Tibial nerve (tissue), 4 donors: ENCODE data around the gene DGKE. TPM values are rescaled to one million over a fixed set of nuclear protein-coding genes. Genes with fewer than 3 reads are reported as not detected.

ENCODE experiments used
- DNase-seq, 2 donors: peaks; one replicate each; pipeline ENCODE4 v3.0.0-alpha.2; 2019; ENCODE audit warnings: low spot score in 2 of 2
- H3K27ac ChIP-seq, 4 donors: fragments of 200-600 bp; sonication (generic) in 3 of 4; one replicate each; pipeline ENCODE4 v1.5.1; 2017 to 2019; ENCODE audit warnings: mild to moderate bottlenecking in 1 of 4
- H3K27me3 ChIP-seq, 2 donors: fragments of 200-600 bp; sonication (generic) in 1 of 2; one replicate each; pipeline versions ENCODE4 v1.5.1 to v1.6.0; 2017 to 2019
- H3K36me3 ChIP-seq, 3 donors: fragments of 200-600 bp; sonication (generic); one replicate each; pipeline ENCODE4 v1.5.1; 2018 to 2019
- H3K4me1 ChIP-seq, 4 donors: fragments of 200-600 bp; sonication (generic) in 3 of 4; one replicate each; pipeline ENCODE4 v1.5.1; 2017 to 2019
- H3K4me3 ChIP-seq, 4 donors: fragments of 200-600 bp; sonication (generic) in 3 of 4; one replicate each; pipeline ENCODE4 v1.5.1; 2017 to 2019; ENCODE audit warnings: mild to moderate bottlenecking in 1 of 4, moderate library complexity in 1 of 4
- H3K9me3 ChIP-seq, 4 donors: fragments of 200-600 bp; sonication (generic) in 3 of 4; one replicate each; pipeline ENCODE4 v1.5.1; 2017 to 2019
- EP300 ChIP-seq, 2 donors: sonication (generic); formaldehyde crosslinking; IDR thresholded peaks; one replicate each; pipeline ENCODE4 v1.6.1; 2017; ENCODE audit warnings: antibody characterized with exemption in 2 of 2, mild to moderate bottlenecking in 1 of 2
- POLR2A ChIP-seq, 2 donors: fragments of 450-650 bp; IDR thresholded peaks; one replicate each; pipeline ENCODE4 v1.6.1; 2017; ENCODE audit warnings: antibody characterized with exemption in 2 of 2, mild to moderate bottlenecking in 2 of 2, moderate library complexity in 2 of 2
- WGBS, 2 donors: methylation state at CpG; one replicate each; pipeline ENCODE4 v1.1.5; 2018; 5-methylcytosine and 5-hydroxymethylcytosine counted together
- total RNA-seq, 4 donors: library from RNA; depleted of rRNA; stranded (reverse); fragments of >200 nt; gene quantifications; one replicate each; pipeline ENCODE4 v1.1.0, GENCODE V29; 2016
- TF ChIP-seq, protein P1 (sequence below), 5 experiments: fragments of 200-600 bp in 3 of 5; fragments of 450-650 bp in 2 of 5; sonication (generic) in 3 of 5; IDR thresholded peaks; one replicate each; pipeline ENCODE4 v1.5.1; 2016 to 2019; ENCODE audit warnings: antibody characterized with exemption in 5 of 5, mild to moderate bottlenecking in 3 of 5, moderate library complexity in 2 of 5

Gene DGKE
- total RNA-seq, 4 donors from 2014 or later: 10.5 to 45.9 (median 13.4) TPM

DNA sequence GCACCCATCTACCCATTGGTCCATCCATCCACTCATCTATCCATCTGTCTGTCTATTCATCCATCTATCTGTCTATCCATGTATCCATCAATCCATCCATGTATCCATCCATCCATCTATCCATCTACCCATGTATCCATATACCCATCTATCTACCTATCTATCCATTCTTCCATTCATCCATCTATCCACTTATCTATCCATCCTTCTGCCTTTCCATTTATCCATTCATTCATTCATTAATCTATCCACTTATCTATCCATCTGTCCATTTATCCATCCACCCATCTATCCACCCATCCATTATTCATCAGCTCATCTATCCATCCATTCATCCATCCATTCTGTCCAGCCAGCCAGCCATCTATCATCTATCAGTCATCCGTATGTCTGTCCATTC, 58.4 kb downstream of the DGKE start:
- TF ChIP-seq EP300 (IDR thresholded peaks at IDR 0.05) (no peak), POLR2A (IDR thresholded peaks at IDR 0.05) (no peak)
- TF ChIP-seq, protein P1, sequence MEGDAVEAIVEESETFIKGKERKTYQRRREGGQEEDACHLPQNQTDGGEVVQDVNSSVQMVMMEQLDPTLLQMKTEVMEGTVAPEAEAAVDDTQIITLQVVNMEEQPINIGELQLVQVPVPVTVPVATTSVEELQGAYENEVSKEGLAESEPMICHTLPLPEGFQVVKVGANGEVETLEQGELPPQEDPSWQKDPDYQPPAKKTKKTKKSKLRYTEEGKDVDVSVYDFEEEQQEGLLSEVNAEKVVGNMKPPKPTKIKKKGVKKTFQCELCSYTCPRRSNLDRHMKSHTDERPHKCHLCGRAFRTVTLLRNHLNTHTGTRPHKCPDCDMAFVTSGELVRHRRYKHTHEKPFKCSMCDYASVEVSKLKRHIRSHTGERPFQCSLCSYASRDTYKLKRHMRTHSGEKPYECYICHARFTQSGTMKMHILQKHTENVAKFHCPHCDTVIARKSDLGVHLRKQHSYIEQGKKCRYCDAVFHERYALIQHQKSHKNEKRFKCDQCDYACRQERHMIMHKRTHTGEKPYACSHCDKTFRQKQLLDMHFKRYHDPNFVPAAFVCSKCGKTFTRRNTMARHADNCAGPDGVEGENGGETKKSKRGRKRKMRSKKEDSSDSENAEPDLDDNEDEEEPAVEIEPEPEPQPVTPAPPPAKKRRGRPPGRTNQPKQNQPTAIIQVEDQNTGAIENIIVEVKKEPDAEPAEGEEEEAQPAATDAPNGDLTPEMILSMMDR (IDR thresholded peaks at IDR 0.05): no peak
- Histone ChIP-seq H3K36me3 (peaks cover 0 to 100% (median 19%) of the 10 kb centered on the region in 3 donors), H3K4me3 (no peak overlapping the region), H3K9me3 (peaks cover 0 to 9% (median 0%) of the 10 kb centered on the region in 4 donors), H3K27ac (no peak overlapping the region), H3K4me1 (no peaks in the 10 kb centered on the region), H3K27me3 (no peaks in the 10 kb centered on the region)
- WGBS, 2 donors: 95 to 97% methylated on average over 1 of the region's 1 CpG
- DNase-seq: no peak

DNA sequence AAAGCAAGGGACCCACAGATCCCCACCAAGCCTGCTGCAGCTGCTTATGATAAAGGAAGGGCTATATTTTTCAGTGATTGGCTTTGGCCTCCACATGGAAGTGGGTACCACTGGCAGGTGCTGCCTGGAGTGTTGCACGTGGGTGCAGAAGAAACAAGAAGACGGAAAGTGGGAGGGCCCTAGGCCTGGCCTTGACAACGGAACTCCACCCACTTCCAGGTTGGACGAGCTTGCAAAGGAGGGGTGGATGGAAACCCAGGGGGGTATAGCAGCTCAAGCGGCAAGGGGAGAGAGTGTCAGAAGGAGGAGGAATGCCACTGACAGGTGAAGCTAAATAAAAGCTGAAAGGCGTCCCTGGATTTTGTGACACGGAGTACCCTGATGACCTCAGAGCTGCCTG, 59.6 kb downstream of the DGKE start:
- 69 to 79% methylated on average over 7 of the region's 7 CpGs for WGBS, 2 donors
- Histone ChIP-seq H3K4me1 (no peaks in the 10 kb centered on the region), H3K9me3 (no peaks in the 10 kb centered on the region), H3K27me3 (no peaks in the 10 kb centered on the region), H3K36me3 (peaks cover 0 to 100% (median 19%) of the 10 kb centered on the region in 3 donors), H3K4me3 (no peak overlapping the region), H3K27ac (no peak overlapping the region)
- no peak for DNase-seq
- TF ChIP-seq, protein P1 (IDR thresholded peaks at IDR 0.05): no peak
- TF ChIP-seq POLR2A (IDR thresholded peaks at IDR 0.05): no peak
- no peak for TF ChIP-seq EP300 (IDR thresholded peaks at IDR 0.05)

DNA sequence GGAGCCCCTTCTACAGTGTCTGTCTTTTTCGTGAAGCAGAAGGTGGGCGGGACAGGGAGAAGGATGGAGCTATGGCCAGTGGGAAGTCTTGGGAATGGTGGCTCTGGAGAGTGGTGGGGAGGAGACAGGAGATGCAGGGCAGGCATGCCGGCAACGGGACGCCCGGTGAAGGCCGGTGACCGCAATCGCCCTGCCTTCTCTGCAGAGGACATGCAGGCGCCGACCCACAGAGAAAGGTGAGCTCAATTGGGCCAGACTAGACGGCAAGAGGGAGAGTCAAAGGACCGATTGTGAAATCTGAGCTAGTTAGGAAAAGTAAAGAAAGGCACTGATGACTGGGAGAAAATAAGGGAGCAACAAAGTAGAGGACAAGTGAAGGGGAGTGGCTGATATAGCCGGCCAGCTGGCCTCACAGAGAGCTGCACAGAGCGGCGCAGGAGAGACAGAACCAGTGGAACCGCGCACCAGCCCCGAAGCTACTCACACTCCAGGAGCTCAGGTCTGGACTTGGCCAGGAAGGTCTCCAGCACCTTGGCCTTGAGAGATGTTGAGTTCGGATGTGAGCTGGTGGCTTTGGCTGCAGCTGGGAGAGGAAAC, 61.0 kb downstream of the DGKE start:
- no peak for TF ChIP-seq EP300 (IDR thresholded peaks at IDR 0.05)
- TF ChIP-seq, protein P1 (IDR thresholded peaks at IDR 0.05): no peak
- no peak for TF ChIP-seq POLR2A (IDR thresholded peaks at IDR 0.05)
- DNase-seq: no peak
- no peak overlapping the region for H3K27ac ChIP-seq
- WGBS, 2 donors: 84 to 89% methylated on average over 20 of the region's 20 CpGs
- no peaks in the 10 kb centered on the region for H3K27me3 ChIP-seq
- H3K9me3 ChIP-seq: no peaks in the 10 kb centered on the region
- H3K4me3 ChIP-seq: no peak overlapping the region
- peaks cover 0 to 100% (median 19%) of the 10 kb centered on the region in 3 donors for H3K36me3 ChIP-seq
- H3K4me1 ChIP-seq: no peaks in the 10 kb centered on the region

DNA sequence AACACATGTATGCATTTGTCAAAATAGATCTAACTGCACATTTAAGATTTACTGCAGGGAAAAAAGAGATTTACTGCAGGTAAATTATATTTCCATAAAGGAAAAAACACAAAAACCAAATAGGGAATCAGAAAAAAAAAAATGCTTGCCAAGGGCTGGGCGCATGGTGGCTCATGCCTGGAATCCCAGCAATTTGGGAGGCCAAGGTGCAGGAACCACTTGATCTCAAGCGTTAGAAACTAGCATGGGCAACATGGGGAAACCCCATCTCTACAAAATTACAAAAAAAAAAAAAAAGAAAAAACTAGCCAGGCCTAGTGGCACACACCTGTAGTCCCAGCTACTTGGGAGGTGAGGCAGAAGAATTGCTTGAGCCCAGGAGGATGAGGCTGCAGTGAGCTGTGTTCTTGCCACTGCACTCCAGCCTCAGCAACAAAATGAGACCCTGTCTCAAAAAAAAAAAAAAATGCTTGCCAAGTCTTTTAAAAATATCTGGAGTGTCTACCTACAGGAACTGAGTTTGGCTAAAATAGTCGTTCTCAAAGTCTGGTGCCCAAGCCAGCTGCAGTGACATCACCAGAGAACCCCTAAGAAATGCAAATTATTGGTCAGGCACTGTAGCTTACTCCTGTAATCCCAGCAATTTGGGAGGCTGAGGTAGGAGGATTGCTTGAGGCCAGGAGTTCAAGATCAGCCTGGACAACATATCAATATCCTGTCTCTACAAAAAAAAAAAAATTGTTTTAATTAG, 62.4 kb downstream of the DGKE start:
- WGBS, 2 donors: 54 to 64% methylated on average over 3 of the region's 3 CpGs
- Histone ChIP-seq H3K9me3 (no peaks in the 10 kb centered on the region), H3K27ac (no peak overlapping the region), H3K4me3 (no peak overlapping the region), H3K36me3 (peaks cover 0 to 100% (median 11%) of the 10 kb centered on the region in 3 donors), H3K4me1 (no peaks in the 10 kb centered on the region), H3K27me3 (no peaks in the 10 kb centered on the region)
- TF ChIP-seq POLR2A (IDR thresholded peaks at IDR 0.05): no peak
- TF ChIP-seq, protein P1 (IDR thresholded peaks at IDR 0.05): no peak
- TF ChIP-seq EP300 (IDR thresholded peaks at IDR 0.05): no peak
- no peak for DNase-seq

DNA sequence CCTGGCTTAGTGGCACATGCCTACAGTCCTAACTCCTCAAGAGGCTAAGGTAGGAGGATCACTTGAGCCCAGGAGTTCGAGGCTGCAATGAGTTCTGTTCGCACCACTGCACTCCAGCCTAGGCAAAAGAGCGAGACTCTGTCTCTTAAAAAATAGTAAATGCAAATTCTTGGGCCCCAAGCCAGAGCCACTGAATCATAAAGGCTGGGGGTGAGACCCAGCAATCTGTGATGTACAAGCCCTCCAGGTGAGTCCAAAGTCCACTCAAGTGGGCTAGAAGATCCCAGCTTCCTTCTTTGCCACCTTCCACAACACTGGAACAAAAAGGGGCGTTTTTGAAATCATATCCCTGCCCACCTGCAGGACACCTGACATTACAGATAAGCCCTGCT, 63.0 kb downstream of the DGKE start:
- Histone ChIP-seq H3K27me3 (no peaks in the 10 kb centered on the region), H3K4me3 (no peak overlapping the region), H3K9me3 (no peaks in the 10 kb centered on the region), H3K4me1 (no peaks in the 10 kb centered on the region), H3K36me3 (peaks cover 0 to 100% (median 16%) of the 10 kb centered on the region in 3 donors), H3K27ac (no peak overlapping the region)
- 83 to 93% methylated on average over 4 of the region's 4 CpGs for whole genome bisulfite sequencing, 2 donors
- no peak for DNase-seq
- TF ChIP-seq EP300 (IDR thresholded peaks at IDR 0.05) (no peak), POLR2A (IDR thresholded peaks at IDR 0.05) (no peak)
- TF ChIP-seq, protein P1 (IDR thresholded peaks at IDR 0.05): no peak
